PFSK-1 (cell line): ENCODE results near the gene PDE8A.

Experiments used
- POLR2AphosphoS5 ChIP-seq: IDR thresholded peaks from 2 replicates; pipeline ENCODE4 v1.6.1; 2012; ENCODE audit warnings: low read depth, mild to moderate bottlenecking, control low read depth, low read length, moderate library complexity
- SIN3A ChIP-seq: IDR thresholded peaks from 2 replicates; pipeline ENCODE4 v1.6.1; 2012; ENCODE audit warnings: mild to moderate bottlenecking, low read length, moderate library complexity, borderline replicate concordance; ENCODE audit not compliant: insufficient read depth
- TAF1 ChIP-seq: IDR thresholded peaks from 2 replicates; pipeline ENCODE4 v1.6.1; 2012; ENCODE audit warnings: low read length, control low read depth, borderline replicate concordance; ENCODE audit not compliant: insufficient read depth

- TF ChIP-seq POLR2AphosphoS5 = no peak
- TF ChIP-seq TAF1 = no peak
- no peak for TF ChIP-seq SIN3A
These were observed 14.3 kb upstream of the PDE8A start for GRCh38 chr15:84967380-84967779.
